PC-9 (cell line): ENCODE measurements around the gene CFAP61. TPM values are rescaled to one million over a fixed set of nuclear protein-coding genes. Genes with fewer than 3 reads are reported as not detected.
A peak's percentile ranks its signal among the peaks of the same experiment; 100 is the strongest.

Source experiments
- BruUV-seq: library from RNA; stranded (reverse); fragments of 400-500 nt; replicated peaks from 2 replicates; lab custom pipeline; 2021; lab: Mats Ljungman, UMichigan
- CTCF ChIA-PET: fragments of 300-600 bp; sonication (Branson Sonifier 250); formaldehyde crosslinking; loops from one replicate; lab custom pipeline; 2022; ENCODE audit warnings: antibody characterized with exemption; lab: Charles Lee
- POLR2A ChIA-PET: fragments of 300-600 bp; sonication (Branson Sonifier 250); formaldehyde crosslinking; loops from one replicate; lab custom pipeline; 2022; ENCODE audit warnings: antibody characterized with exemption; ENCODE audit not compliant: unreplicated experiment; lab: Charles Lee
- DNase-seq, 2 experiments: peaks; one replicate each; pipeline versions ENCODE4 v3.0.0 to v3.0.0-alpha.2; 2015 to 2022; ENCODE audit warnings: mixed read lengths in 1 of 2
- H2AFZ ChIP-seq: fragments of 200-600 bp; sonication (generic); 2 replicates; pipeline ENCODE4 v1.8.1; 2017; ENCODE audit warnings: antibody characterized with exemption
- H3F3A ChIP-seq: fragments of 200-600 bp; sonication (generic); 2 replicates; pipeline ENCODE4 v1.8.1; 2017; ENCODE audit warnings: antibody characterized with exemption, mild to moderate bottlenecking, low read depth; ENCODE audit not compliant: insufficient read depth
- H3K27ac ChIP-seq: fragments of 200-600 bp; sonication (generic); 2 replicates; pipeline ENCODE4 v1.6.1; 2016; ENCODE audit warnings: mixed run types
- H3K27me3 ChIP-seq: fragments of 200-600 bp; sonication (generic); 2 replicates; pipeline ENCODE4 v1.6.1; 2016; ENCODE audit warnings: low read depth, mixed run types; ENCODE audit not compliant: insufficient read depth
- H3K36me3 ChIP-seq: fragments of 200-600 bp; sonication (generic); 2 replicates; pipeline ENCODE4 v1.6.1; 2016; ENCODE audit warnings: low read depth, mixed run types
- H3K4me1 ChIP-seq: fragments of 200-600 bp; sonication (generic); replicated peaks from 2 replicates; pipeline ENCODE4 v1.6.1; 2016; ENCODE audit warnings: mixed run types; ENCODE audit not compliant: insufficient read depth
- H3K4me2 ChIP-seq: fragments of 200-600 bp; sonication (generic); 2 replicates; pipeline ENCODE4 v1.6.1; 2017; ENCODE audit warnings: mixed run types
- H3K4me3 ChIP-seq: fragments of 200-600 bp; sonication (generic); 2 replicates; pipeline ENCODE4 v1.6.1; 2016; ENCODE audit warnings: mixed run types
- H3K79me2 ChIP-seq: fragments of 200-600 bp; sonication (generic); 2 replicates; pipeline ENCODE4 v1.6.1; 2017; ENCODE audit warnings: low read depth, mixed run types
- H3K9me2 ChIP-seq: fragments of 200-600 bp; sonication (generic); 2 replicates; pipeline ENCODE4 v1.8.1; 2017; ENCODE audit warnings: mild to moderate bottlenecking; ENCODE audit not compliant: insufficient read depth
- H3K9me3 ChIP-seq: fragments of 200-600 bp; sonication (generic); 2 replicates; pipeline ENCODE4 v1.8.1; 2016; ENCODE audit warnings: low read depth; ENCODE audit not compliant: insufficient read depth
- H4K20me1 ChIP-seq: fragments of 200-600 bp; sonication (generic); 2 replicates; pipeline ENCODE4 v1.8.1; 2017; ENCODE audit not compliant: insufficient read depth
- EZH2 ChIP-seq: fragments of 200-600 bp; sonication (generic); IDR thresholded peaks from 2 replicates; pipeline ENCODE4 v1.8.0; 2017; ENCODE audit warnings: antibody characterized with exemption, low read depth
- intact Hi-C: fragments of 100-400 bp; cut with micrococcal nuclease; formaldehyde crosslinking; loops from one replicate; pipeline ENCODE4 v1.10.0; 2022; ENCODE audit not compliant: unreplicated experiment
- total RNA-seq: library from RNA; stranded (reverse); gene quantifications from 2 replicates; pipeline ENCODE4 v1.2.3, GENCODE V29; 2021
- TF ChIP-seq, protein P1 (sequence below): fragments of 200-600 bp; sonication (generic); conservative IDR thresholded peaks from 2 replicates; pipeline ENCODE4 v1.6.1; 2017; ENCODE audit warnings: mixed run types, antibody characterized with exemption, mild to moderate bottlenecking, moderate library complexity

The CFAP61 gene
- total RNA-seq, 1 experiment from 2014 or later, result 2.6 TPM

DNA sequence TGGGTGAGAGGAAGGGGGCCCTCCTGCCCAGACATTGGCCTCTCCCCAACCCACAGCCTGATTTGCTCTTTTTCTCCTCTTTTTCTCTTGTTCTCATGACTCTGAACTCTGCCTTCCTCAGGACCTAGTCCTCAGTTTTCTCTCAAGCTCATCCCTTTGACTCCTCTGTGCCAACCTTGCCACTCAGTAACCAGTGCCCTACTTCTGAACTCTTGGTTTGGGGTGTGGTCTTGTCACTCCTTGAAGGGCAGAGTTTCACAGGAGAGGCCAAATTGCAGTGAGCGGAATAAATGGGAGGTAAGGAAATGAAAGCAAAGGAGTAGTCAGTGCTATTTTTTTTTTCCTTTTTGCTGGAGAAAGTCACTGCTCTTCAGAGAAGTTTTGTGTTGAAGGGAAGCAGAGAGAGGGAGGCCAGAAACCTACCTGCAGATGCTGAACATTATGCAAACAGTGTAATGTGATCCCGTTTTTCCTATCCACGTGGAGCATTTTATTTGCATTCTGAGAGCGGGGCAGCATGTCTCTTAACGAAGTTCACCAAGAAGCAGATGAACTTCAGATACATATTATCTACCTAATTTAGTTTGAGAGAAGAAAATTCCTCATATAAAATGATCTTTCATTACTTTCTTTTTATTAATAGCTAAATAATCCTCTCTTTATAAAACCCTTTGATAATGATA lies 26.9 kb downstream of the CFAP61 start:
- no peaks in the 10 kb centered on the region for H3K9me3 ChIP-seq
- no peak overlapping the region for H3K4me2 ChIP-seq
- intact Hi-C loops, result no loop called here
- no peaks in the 10 kb centered on the region; the same call in 1 of the 2 replicates for H3K9me2 ChIP-seq
- no peak overlapping the region for H3K27ac ChIP-seq
- POLR2A ChIA-PET, result no interaction called here
- CTCF ChIA-PET, result no interaction called here
- H2AFZ ChIP-seq, result no peak overlapping the region
- TF ChIP-seq EZH2, result no peak
- H3F3A ChIP-seq, result no peaks in the 10 kb centered on the region
- no peaks in the 10 kb centered on the region; the same call in 1 of the 2 replicates for H3K27me3 ChIP-seq
- H3K4me1 ChIP-seq, result no peaks in the 10 kb centered on the region
- no peaks in the 10 kb centered on the region for H4K20me1 ChIP-seq
- no peaks in the 10 kb centered on the region for H3K36me3 ChIP-seq
- H3K79me2 ChIP-seq, result no peaks in the 10 kb centered on the region
- BruUV-seq, result no TSS peak
- DNase-seq, result no peak
- no peak overlapping the region for H3K4me3 ChIP-seq

DNA sequence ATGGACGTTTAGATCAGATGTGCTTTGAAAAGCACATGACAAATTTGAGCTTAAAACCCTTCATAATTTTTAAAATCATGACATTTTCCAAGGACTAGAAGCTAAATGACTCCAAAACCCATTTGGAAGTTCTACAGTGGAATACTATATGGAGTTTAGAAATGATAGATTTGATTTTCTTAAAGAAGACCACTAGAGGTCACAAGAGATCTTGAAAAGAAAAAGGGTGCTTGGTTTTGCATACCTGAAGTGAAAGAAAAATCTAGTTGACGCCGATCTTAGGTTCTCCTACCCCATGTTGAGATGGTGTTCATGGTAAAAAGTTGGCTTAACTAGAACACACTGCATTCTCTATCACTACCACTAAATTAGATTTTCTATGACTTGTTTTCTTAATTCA lies 31.5 kb downstream of the CFAP61 start:
- Histone ChIP-seq H3K27me3 (peaks cover 14% of the 10 kb centered on the region), H3K4me3 (no peak overlapping the region; the same call in 1 of the 2 replicates), H3K9me3 (no peaks in the 10 kb centered on the region), H3K36me3 (no peaks in the 10 kb centered on the region), H3K27ac (no peak overlapping the region), H3K4me2 (peak overlapping the region; percentile 65), H3F3A (no peaks in the 10 kb centered on the region), H3K79me2 (no peaks in the 10 kb centered on the region), H4K20me1 (no peaks in the 10 kb centered on the region), H3K9me2 (no peaks in the 10 kb centered on the region), H2AFZ (peak overlapping the region; percentile 59; the same call in 1 of the 2 replicates), H3K4me1 (no peaks in the 10 kb centered on the region)
- TF ChIP-seq, protein P1, sequence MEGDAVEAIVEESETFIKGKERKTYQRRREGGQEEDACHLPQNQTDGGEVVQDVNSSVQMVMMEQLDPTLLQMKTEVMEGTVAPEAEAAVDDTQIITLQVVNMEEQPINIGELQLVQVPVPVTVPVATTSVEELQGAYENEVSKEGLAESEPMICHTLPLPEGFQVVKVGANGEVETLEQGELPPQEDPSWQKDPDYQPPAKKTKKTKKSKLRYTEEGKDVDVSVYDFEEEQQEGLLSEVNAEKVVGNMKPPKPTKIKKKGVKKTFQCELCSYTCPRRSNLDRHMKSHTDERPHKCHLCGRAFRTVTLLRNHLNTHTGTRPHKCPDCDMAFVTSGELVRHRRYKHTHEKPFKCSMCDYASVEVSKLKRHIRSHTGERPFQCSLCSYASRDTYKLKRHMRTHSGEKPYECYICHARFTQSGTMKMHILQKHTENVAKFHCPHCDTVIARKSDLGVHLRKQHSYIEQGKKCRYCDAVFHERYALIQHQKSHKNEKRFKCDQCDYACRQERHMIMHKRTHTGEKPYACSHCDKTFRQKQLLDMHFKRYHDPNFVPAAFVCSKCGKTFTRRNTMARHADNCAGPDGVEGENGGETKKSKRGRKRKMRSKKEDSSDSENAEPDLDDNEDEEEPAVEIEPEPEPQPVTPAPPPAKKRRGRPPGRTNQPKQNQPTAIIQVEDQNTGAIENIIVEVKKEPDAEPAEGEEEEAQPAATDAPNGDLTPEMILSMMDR, result peak; percentile 72
- TF ChIP-seq EZH2, result no peak
- POLR2A ChIA-PET, result no interaction called here
- CTCF ChIA-PET, result interaction anchor here (0.8 kb wide), 1 partner anchor 510 kb away, joined by 5 read pairs; no protein-coding TSS in a partner anchor
- intact Hi-C loops, result loop anchor here (2.0 to 10.0 kb wide), 4 partner anchors 153 to 741 kb away; no protein-coding TSS in a partner anchor
- no TSS peak for BruUV-seq
- peak in 1 of 2 experiments; percentile 46 for DNase-seq

DNA sequence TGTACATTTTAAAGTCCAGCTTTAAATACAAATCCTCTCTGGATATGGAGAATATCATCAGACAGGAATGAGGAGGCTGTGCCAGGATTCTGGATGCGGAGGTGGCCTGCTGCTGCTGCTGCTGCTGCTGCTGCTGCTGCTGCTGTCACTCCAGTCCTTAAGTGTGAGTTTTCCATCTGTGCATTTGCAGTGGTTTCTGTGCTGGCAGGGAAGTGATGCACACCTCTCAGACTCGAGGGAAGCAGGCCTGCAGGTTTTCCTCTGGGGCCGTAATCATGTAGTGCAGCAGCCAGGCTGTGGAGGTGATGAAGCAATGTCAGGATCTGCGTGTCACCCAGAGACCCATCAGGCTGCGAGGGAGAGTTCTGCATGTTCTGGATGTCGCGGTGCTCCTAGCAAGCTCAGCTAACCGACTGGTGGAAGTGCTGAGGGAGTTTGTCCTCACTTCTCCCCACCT lies 32.0 kb downstream of the CFAP61 start:
- CTCF ChIA-PET, result no interaction called here
- Histone ChIP-seq H4K20me1 (no peaks in the 10 kb centered on the region), H3K9me3 (no peaks in the 10 kb centered on the region), H3K27me3 (peaks cover 15% of the 10 kb centered on the region), H3K36me3 (no peaks in the 10 kb centered on the region), H3K4me1 (no peaks in the 10 kb centered on the region), H3K4me2 (peak overlapping the region; percentile 65), H2AFZ (peak overlapping the region; percentile 59; the same call in 1 of the 2 replicates), H3K79me2 (no peaks in the 10 kb centered on the region), H3K4me3 (no peak overlapping the region; the same call in 1 of the 2 replicates), H3F3A (no peaks in the 10 kb centered on the region), H3K27ac (no peak overlapping the region), H3K9me2 (no peaks in the 10 kb centered on the region)
- intact Hi-C loops, result loop anchor here (2.0 to 10.0 kb wide), 4 partner anchors 153 to 740 kb away; no protein-coding TSS in a partner anchor
- no peak for DNase-seq
- POLR2A ChIA-PET, result no interaction called here
- BruUV-seq, result no TSS peak
- TF ChIP-seq EZH2, result no peak
- TF ChIP-seq, protein P1, result no peak
